ENCODE data around the gene PRKD2. TPM values are rescaled to one million over a fixed set of nuclear protein-coding genes. Genes with fewer than 3 reads are reported as not detected.
A peak's percentile ranks its signal among the peaks of the same experiment; 100 is the strongest.
"Not testable (repeated sequence)": the region's sequence is repeated elsewhere in the genome, so short reads cannot be mapped to it uniquely, and the experiment has no call there.

Gene PRKD2
- total RNA-seq, 1 donor, result 9.7 TPM

DNA sequence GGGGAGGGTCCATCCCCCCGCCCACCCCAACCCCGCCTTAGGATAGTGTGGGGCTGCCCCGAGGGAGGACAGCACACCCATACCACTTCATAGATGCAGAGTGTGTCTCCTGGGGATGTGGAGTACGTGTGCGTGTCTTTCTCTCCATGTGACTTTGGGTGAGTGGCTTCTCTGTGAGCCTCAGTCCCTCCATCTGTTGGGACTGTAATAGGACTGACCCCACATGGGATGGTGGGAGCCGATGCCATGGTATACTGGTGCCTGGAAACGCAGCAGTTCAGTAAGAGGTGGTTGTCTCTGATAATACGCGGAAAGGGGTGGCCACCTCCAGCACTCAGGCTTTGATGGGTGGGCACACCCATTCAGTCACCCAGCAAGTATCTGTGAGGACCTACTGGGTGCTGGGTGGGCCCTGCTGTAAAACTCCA lies 816 bp upstream of the PRKD2 start:
- peak overlapping the region; percentile 79 for H3K4me3 ChIP-seq (ENCODE audit: low read depth, low read length)
- DNase-seq (ENCODE audit: low read depth), result no peak
- TF ChIP-seq, protein P1, sequence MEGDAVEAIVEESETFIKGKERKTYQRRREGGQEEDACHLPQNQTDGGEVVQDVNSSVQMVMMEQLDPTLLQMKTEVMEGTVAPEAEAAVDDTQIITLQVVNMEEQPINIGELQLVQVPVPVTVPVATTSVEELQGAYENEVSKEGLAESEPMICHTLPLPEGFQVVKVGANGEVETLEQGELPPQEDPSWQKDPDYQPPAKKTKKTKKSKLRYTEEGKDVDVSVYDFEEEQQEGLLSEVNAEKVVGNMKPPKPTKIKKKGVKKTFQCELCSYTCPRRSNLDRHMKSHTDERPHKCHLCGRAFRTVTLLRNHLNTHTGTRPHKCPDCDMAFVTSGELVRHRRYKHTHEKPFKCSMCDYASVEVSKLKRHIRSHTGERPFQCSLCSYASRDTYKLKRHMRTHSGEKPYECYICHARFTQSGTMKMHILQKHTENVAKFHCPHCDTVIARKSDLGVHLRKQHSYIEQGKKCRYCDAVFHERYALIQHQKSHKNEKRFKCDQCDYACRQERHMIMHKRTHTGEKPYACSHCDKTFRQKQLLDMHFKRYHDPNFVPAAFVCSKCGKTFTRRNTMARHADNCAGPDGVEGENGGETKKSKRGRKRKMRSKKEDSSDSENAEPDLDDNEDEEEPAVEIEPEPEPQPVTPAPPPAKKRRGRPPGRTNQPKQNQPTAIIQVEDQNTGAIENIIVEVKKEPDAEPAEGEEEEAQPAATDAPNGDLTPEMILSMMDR (IDR thresholded peaks at IDR 0.05; ENCODE audit: insufficient read depth, low read length), result no peak

DNA sequence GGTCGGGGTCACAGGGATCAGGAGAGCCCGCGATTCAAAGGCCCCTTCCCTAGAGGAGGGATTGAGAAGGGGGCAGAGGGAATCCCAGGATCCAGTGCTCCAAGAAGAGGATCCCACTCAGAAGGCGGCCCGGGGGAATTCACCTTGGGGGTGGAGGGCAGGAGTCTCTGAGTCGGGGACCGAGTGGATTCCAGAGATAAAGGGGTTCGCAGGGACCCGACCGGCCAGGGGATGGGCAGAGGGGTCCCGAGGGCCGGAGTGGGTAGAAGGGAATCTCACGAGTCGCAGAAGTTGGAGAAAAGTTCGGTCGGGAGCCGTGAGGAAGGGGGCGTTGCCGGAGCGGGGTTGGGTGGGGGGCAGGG lies 261 bp downstream of the PRKD2 start:
- peak overlapping the region; percentile 78 for H3K4me3 ChIP-seq (ENCODE audit: low read depth, low read length)
- TF ChIP-seq, protein P1 (IDR thresholded peaks at IDR 0.05; ENCODE audit: insufficient read depth, low read length), result no peak
- DNase-seq (ENCODE audit: low read depth), result no peak

GRCh38 chr19:46715975-46716671 lies 791 bp downstream of the PRKD2 start:
- TF ChIP-seq, protein P1 (IDR thresholded peaks at IDR 0.05; ENCODE audit: insufficient read depth, low read length), result no peak
- no peak for DNase-seq (ENCODE audit: low read depth)
- peak overlapping the region; percentile 78 for H3K4me3 ChIP-seq (ENCODE audit: low read depth, low read length)

DNA sequence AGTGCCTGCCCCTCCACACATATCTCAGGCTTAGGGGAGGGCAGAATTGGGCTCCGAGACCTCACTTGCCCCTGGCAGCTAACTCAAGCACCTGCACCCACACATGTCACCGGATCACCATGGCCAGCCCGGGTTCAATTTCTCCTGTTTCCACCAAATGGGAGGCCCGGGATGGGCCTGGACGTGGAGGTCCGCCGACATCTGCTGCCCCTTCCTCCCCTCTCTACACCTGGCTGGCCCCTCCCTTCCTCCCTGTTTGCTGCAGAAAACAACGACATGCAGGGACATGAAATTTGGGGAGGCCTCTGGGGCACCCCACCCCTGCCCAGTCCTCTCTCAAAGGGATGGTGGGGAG lies 1.3 kb downstream of the PRKD2 start:
- no peak for DNase-seq (ENCODE audit: low read depth)
- H3K4me3 ChIP-seq (ENCODE audit: low read depth, low read length), result peak overlapping the region; percentile 78
- TF ChIP-seq, protein P1 (IDR thresholded peaks at IDR 0.05; ENCODE audit: insufficient read depth, low read length), result no peak

GRCh38 chr19:46714444-46715106 lies 2.3 kb downstream of the PRKD2 start:
- DNase-seq (ENCODE audit: low read depth), result no peak
- peak overlapping the region; percentile 78 for H3K4me3 ChIP-seq (ENCODE audit: low read depth, low read length)
- TF ChIP-seq, protein P1 (IDR thresholded peaks at IDR 0.05; ENCODE audit: insufficient read depth, low read length), result no peak

DNA sequence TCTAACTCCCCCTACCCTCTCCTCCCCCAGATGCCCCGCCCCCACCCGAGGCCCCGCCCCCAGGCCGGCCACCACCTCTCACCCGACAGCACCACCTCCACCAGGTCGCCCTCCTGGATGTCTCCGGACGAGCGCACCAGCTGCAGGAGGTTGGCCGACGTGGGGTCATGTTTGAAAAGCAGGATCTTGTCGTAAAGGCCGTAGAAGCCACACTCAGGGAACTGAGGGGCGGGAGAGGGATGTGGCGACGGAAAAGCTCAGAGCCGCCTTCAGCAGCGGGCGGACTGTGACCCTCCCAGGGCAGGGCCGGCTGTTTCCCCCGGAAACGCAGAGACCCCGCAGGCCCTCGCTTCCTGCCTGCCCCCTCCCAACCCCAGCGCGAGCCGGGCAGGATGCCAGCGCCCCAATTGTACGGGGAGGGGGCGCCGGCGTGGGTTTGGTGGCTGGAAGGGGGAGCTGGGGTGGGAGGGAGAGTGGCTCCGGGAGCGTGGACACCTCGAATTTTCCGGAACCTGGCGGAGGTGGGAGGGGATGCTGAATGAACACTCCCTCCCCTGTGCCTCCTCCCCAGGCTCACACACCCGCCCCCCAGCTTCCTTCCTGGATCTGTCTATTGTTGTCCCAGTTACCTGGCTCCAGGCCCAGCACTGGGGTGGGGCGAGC lies 3.0 kb downstream of the PRKD2 start:
- H3K4me3 ChIP-seq (ENCODE audit: low read depth, low read length), result peak overlapping the region; percentile 78
- DNase-seq (ENCODE audit: low read depth), result peak; percentile 77
- TF ChIP-seq, protein P1 (IDR thresholded peaks at IDR 0.05; ENCODE audit: insufficient read depth, low read length), result no peak

- H3K4me3 ChIP-seq (ENCODE audit: low read depth, low read length); DNase-seq (ENCODE audit: low read depth): not testable (repeated sequence)
Observed at GRCh38 chr19:46712768-46713338, 4.1 kb downstream of the PRKD2 start.
